ENCODE measurements around the gene MBIP.
A peak's percentile ranks its signal among the peaks of the same experiment; 100 is the strongest.

MBIP gene

GRCh38 chr14:36313898-36314297 lies 6.5 kb downstream of the MBIP start:
- DNase-seq (ENCODE audit: low read depth), result peak; percentile 40
- no peak overlapping the region for H3K4me3 ChIP-seq (ENCODE audit: low read depth, low read length)
- TF ChIP-seq CTCF (conservative IDR thresholded peaks at IDR 0.05; ENCODE audit: low read depth, low read length), result peak; percentile 29

DNA sequence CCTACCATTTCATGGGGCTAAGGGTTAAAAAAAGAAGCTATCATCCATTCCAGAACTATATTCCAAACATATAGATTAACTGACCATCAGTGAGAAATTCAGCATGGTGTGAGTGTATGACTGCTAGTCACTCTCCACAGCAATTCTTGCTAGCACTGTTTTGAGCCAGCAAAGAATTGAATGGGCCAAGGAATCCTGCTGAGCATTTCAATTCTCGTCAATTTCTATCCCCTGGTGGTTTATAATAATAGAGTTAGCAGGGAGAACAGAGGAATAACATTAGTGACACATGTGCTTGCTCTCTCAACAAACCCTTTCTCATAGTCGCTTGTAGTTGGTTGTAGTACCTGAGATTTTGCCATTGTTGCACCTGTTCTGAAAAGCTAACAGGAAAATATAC lies 7.2 kb downstream of the MBIP start:
- TF ChIP-seq CTCF (conservative IDR thresholded peaks at IDR 0.05; ENCODE audit: low read depth, low read length), result no peak
- H3K4me3 ChIP-seq (ENCODE audit: low read depth, low read length), result no peak overlapping the region
- DNase-seq (ENCODE audit: low read depth), result no peak

DNA sequence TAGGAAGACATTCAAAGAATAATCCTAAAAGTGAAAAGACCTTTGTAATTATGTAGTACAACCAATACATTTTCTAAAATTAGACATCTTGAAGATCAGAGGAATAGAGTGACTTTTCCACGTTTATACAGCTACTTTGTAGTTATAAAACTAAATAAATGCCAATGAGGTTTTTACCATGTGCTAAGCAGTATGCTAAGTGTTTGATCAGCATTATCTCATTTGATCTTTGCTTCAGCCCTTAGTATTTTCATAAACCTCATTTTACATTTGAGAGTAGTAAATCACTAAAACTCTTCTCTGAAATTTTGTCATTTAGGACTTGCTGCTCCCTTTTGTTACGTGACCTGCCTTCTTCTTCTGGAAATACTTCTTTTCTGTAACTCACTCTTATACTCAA lies 13.6 kb downstream of the MBIP start:
- no peak overlapping the region for H3K4me3 ChIP-seq (ENCODE audit: low read depth, low read length)
- no peak for DNase-seq (ENCODE audit: low read depth)
- no peak for TF ChIP-seq CTCF (conservative IDR thresholded peaks at IDR 0.05; ENCODE audit: low read depth, low read length)

- no peak for DNase-seq (ENCODE audit: low read depth)
- no peak for TF ChIP-seq CTCF (conservative IDR thresholded peaks at IDR 0.05; ENCODE audit: low read depth, low read length)
- no peak overlapping the region for H3K4me3 ChIP-seq (ENCODE audit: low read depth, low read length)
Observed at GRCh38 chr14:36304895-36305294, 15.5 kb downstream of the MBIP start.

DNA sequence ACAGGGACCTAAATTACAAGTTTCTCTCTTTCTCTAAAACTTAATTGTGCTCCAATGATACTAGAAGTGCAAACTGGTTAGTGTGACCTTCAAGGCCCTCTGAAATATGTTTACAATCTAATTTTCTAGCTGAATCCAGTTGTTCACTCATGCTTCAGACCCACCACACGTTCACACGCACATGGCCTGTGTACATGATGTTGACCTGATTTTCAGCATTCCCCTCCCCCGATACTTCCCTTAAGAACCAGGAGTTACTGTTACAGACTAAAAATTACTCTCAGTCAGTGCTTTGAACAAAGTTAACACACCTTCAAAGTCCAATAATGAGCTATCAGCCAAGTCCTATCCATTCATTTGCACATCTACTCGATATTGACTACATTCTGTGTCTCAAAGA lies 16.5 kb downstream of the MBIP start:
- no peak for TF ChIP-seq CTCF (conservative IDR thresholded peaks at IDR 0.05; ENCODE audit: low read depth, low read length)
- DNase-seq (ENCODE audit: low read depth), result no peak
- no peak overlapping the region for H3K4me3 ChIP-seq (ENCODE audit: low read depth, low read length)

- TF ChIP-seq CTCF (conservative IDR thresholded peaks at IDR 0.05; ENCODE audit: low read depth, low read length), result no peak
- no peak for DNase-seq (ENCODE audit: low read depth)
- no peak overlapping the region for H3K4me3 ChIP-seq (ENCODE audit: low read depth, low read length)
Observed at GRCh38 chr14:36302823-36303222, 17.6 kb downstream of the MBIP start.

DNA sequence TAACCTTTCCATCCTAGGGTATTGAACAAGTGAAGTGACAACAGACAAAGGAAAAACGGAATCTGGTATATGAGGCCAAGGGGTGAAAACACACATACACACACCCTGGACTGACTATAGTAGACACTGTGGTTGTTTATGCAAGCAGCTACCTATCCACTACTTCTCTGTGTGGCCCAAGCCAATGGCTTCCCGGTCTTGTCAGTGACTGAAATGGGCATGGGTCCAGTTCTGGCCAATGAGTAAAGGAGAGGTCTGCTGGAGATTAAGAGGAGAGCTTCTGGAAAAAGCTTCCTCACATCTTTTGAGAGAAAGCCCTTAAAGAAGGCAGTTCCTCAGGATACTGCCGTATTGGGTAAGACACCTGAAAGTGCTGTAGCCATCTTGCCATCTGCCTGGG lies 19.3 kb downstream of the MBIP start:
- H3K4me3 ChIP-seq (ENCODE audit: low read depth, low read length), result no peak overlapping the region
- TF ChIP-seq CTCF (conservative IDR thresholded peaks at IDR 0.05; ENCODE audit: low read depth, low read length), result no peak
- no peak for DNase-seq (ENCODE audit: low read depth)

All from choroid plexus epithelial cell (primary cell).